ENCODE measurements around the gene ABHD6. TPM values are rescaled to one million over a fixed set of nuclear protein-coding genes. Genes with fewer than 3 reads are reported as not detected.
"Not testable (repeated sequence)": the region's sequence is repeated elsewhere in the genome, so short reads cannot be mapped to it uniquely, and the experiment has no call there.

The ABHD6 gene
- total and polyA plus RNA-seq, 9 of the 15 experiments (the other 6 are each of a cell fraction or from before 2014, with no cell fraction given): 0.53 to 3.6 (median 2.5) TPM

DNA sequence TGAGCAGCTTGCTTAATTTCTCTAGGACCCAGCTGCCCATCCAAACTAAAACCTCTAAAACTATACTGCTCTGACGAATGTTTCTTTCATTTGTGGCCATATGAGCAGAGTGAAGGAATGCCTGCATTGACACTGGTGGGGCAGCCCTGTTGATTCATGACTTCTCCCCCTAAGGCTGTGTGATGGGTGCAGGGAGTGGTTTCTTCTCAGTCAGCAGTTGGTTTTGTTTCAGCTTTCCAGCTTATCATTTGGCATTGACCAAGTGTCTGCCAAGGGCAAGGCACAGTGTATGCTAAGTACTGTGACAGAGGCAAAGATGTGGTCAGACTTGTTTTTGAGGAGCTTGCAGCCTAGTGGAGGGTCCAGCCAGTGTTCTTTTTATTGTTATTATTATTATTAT, 4.7 kb downstream of the ABHD6 start:
- WGBS (ENCODE audit: insufficient coverage, low coverage, missing lambda C conversion rate): 0% methylated on average over 1 of the region's 1 CpG
- ATAC-seq: no peak
- BruUV-seq (replicated peaks): no TSS peak
- in situ Hi-C loops (cut with MboI): no loop called here
- Histone ChIP-seq H3K36me3 (ENCODE audit: control insufficient read depth, insufficient read depth, low read length) (no peaks in the 10 kb centered on the region), H3K9me1 (ENCODE audit: control insufficient read depth, insufficient read depth, low read length) (no peaks in the 10 kb centered on the region), H3K4me3 (no peak overlapping the region), H3K27me3 (ENCODE audit: control insufficient read depth in 2 of 2, insufficient read depth in 2 of 2, low read length in 2 of 2) (no peaks in the 10 kb centered on the region), H3K9me3 (replicated peaks; ENCODE audit: control insufficient read depth, insufficient read depth, low read depth, low read length) (no peaks in the 10 kb centered on the region), H3K9ac (ENCODE audit: insufficient read depth in 1 of 2, low read depth in 2 of 2, low read length in 2 of 2) (no peak overlapping the region), H3K4me1 (replicated peaks in 1 of 2; ENCODE audit: control insufficient read depth in 2 of 2, insufficient read depth in 2 of 2, low read length in 2 of 2) (peaks cover 3 to 10% of the 10 kb centered on the region in 2 experiments; a peak in 4 of 5 replicates), H3K27ac (ENCODE audit: extremely low read depth, low read depth, low read length) (no peak overlapping the region), H3K4me2 (ENCODE audit: insufficient read depth, low read length) (no peak overlapping the region), H3K79me2 (ENCODE audit: control insufficient read depth, insufficient read depth, low read length) (no peaks in the 10 kb centered on the region), H2AFZ (ENCODE audit: low read depth, low read length) (no peak overlapping the region), H4K20me1 (replicated peaks; ENCODE audit: control insufficient read depth, insufficient read depth, low read length) (0 out of 2 replicates have a peak, but pooled peaks cover 5% of the 10 kb centered on the region)
- intact Hi-C loops (cut with micrococcal nuclease): no loop called here
- POLR2A ChIA-PET: interaction anchor here (1.2 kb wide), 1 partner anchor 17 kb away, joined by 3 read pairs; no protein-coding TSS in a partner anchor
- CTCF ChIA-PET (ENCODE audit: low intra/inter-chr PET ratio): no interaction called here
- TF ChIP-seq MYC (IDR thresholded peaks at IDR 0.05; ENCODE audit: low read depth, low read length) (no peak), MYC (CRISPR knock-in tag; IDR thresholded peaks at IDR 0.05; ENCODE audit: borderline replicate concordance, low read depth) (no peak), TFE3 (CRISPR knock-in tag; IDR thresholded peaks at IDR 0.05) (no peak), ZNF280B (CRISPR knock-in tag; IDR thresholded peaks at IDR 0.05) (no peak), PCBP1 (IDR thresholded peaks at IDR 0.05; ENCODE audit: low read depth, low read length, poor library complexity, severe bottlenecking) (no peak), ZNF184 (CRISPR knock-in tag; IDR thresholded peaks at IDR 0.05) (no peak), ZNF695 (CRISPR knock-in tag; IDR thresholded peaks at IDR 0.05) (no peak), ZNF311 (CRISPR knock-in tag; IDR thresholded peaks at IDR 0.05) (no peak), RBM39 (optimal IDR thresholded peaks at IDR 0.05; ENCODE audit: low read depth, low read length) (no peak), HMG20A (CRISPR knock-in tag; conservative IDR thresholded peaks at IDR 0.05) (no peak), PRPF4 (IDR thresholded peaks at IDR 0.05; ENCODE audit: insufficient read depth, low read depth, low read length, poor library complexity, severe bottlenecking) (no peak)
- no peak for DNase-seq (ENCODE audit: extremely low read depth in 1 of 4, low spot score in 3 of 4)
- no peak for FAIRE-seq

DNA sequence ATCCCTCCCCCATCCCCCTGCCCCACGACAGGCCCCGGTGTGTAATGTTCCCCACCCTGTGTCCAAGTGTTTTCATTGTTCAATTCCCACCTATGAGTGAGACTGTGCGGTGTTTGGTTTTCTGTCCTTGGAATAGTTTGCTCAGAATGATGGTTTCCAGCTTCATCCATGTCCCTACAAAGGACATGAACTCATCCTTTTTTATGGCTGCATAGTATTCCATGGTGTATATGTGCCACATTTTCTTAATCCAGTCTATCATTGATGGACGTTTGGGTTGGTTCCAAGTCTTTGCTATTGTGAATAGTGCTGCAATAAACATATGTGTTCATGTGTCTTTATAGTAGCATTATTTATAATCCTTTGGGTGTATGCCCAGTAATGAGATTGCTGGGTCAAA, 5.3 kb downstream of the ABHD6 start:
- 63% methylated on average over 3 of the region's 4 CpGs for WGBS (ENCODE audit: insufficient coverage, low coverage, missing lambda C conversion rate)
- DNase-seq (ENCODE audit: extremely low read depth in 1 of 4, low spot score in 3 of 4); H3K36me3 ChIP-seq (ENCODE audit: control insufficient read depth, insufficient read depth, low read length); H3K79me2 ChIP-seq (ENCODE audit: control insufficient read depth, insufficient read depth, low read length); ATAC-seq; H3K9me1 ChIP-seq (ENCODE audit: control insufficient read depth, insufficient read depth, low read length); FAIRE-seq; in situ Hi-C loops (cut with MboI); H3K9ac ChIP-seq (ENCODE audit: insufficient read depth in 1 of 2, low read depth in 2 of 2, low read length in 2 of 2); H3K4me1 ChIP-seq (replicated peaks in 1 of 2; ENCODE audit: control insufficient read depth in 2 of 2, insufficient read depth in 2 of 2, low read length in 2 of 2); CTCF ChIA-PET (ENCODE audit: low intra/inter-chr PET ratio); H3K27ac ChIP-seq (ENCODE audit: extremely low read depth, low read depth, low read length); H4K20me1 ChIP-seq (replicated peaks; ENCODE audit: control insufficient read depth, insufficient read depth, low read length); POLR2A ChIA-PET; H3K4me2 ChIP-seq (ENCODE audit: insufficient read depth, low read length); H3K9me3 ChIP-seq (replicated peaks; ENCODE audit: control insufficient read depth, insufficient read depth, low read depth, low read length); H3K27me3 ChIP-seq (ENCODE audit: control insufficient read depth in 2 of 2, insufficient read depth in 2 of 2, low read length in 2 of 2); H3K4me3 ChIP-seq; BruUV-seq (replicated peaks); intact Hi-C loops (cut with micrococcal nuclease); H2AFZ ChIP-seq (ENCODE audit: low read depth, low read length): not testable (repeated sequence)

All from K562 (cell line).